ENCODE data around the gene ZNF263.

The ZNF263 gene

GRCh38 chr16:3317315-3317999, 34.2 kb downstream of the ZNF263 start:
- no peak overlapping the region for H3K27ac ChIP-seq (ENCODE audit: extremely low read depth, low read depth, low read length)
- ChIA-PET CTCF (no interaction called here), POLR2A (no interaction called here)
- H3K4me3 ChIP-seq (ENCODE audit: low read depth, low read length) = no peak overlapping the region
- H3K9me3 ChIP-seq (ENCODE audit: control insufficient read depth, insufficient read depth, low read depth, low read length) = no peaks in the 10 kb centered on the region; the same call in none of the 2 replicates
- H3K36me3 ChIP-seq (ENCODE audit: control insufficient read depth in 2 of 2, insufficient read depth in 1 of 2, low read length in 2 of 2) = peaks cover 0 to 62% of the 10 kb centered on the region in 2 experiments; a peak in 2 of 3 replicates
- no peaks in the 10 kb centered on the region for H3K4me1 ChIP-seq (ENCODE audit: control insufficient read depth, insufficient read depth, low read length)
- TF ChIP-seq ZNF274 (IDR thresholded peaks at IDR 0.05; ENCODE audit: low read length) (no peak), ZNF274 (tag by site-specific recombination; IDR thresholded peaks at IDR 0.05; ENCODE audit: borderline replicate concordance) (peak; percentile 58; the same call in 1 of the 2 replicates), TRIM28 (IDR thresholded peaks at IDR 0.05; ENCODE audit: borderline replicate concordance, low read length) (peak; percentile 99), ZNF580 (tag by site-specific recombination; IDR thresholded peaks at IDR 0.05) (peak; percentile 74; the same call in 1 of the 2 replicates), ZNF354C (tag by site-specific recombination; IDR thresholded peaks at IDR 0.05; ENCODE audit: borderline replicate concordance, low read depth) (no peak), ZNF555 (tag by site-specific recombination; conservative IDR thresholded peaks at IDR 0.05) (no peak), ZNF558 (tag by site-specific recombination; IDR thresholded peaks at IDR 0.05) (peak; percentile 50; the same call in 1 of the 2 replicates), ZNF148 (tag by site-specific recombination; IDR thresholded peaks at IDR 0.05; ENCODE audit: borderline replicate concordance) (no peak), ZNF324 (tag by site-specific recombination; IDR thresholded peaks at IDR 0.05) (0 out of 2 replicates have a peak, but pooled peaks have one; percentile 50), GLI4 (tag by site-specific recombination; IDR thresholded peaks at IDR 0.05) (no peak), ZNF518A (tag by site-specific recombination; conservative IDR thresholded peaks at IDR 0.05; ENCODE audit: low read depth) (peak; percentile 71), YY1 (tag by site-specific recombination; IDR thresholded peaks at IDR 0.05) (no peak), ZNF146 (tag by site-specific recombination; IDR thresholded peaks at IDR 0.05) (0 out of 2 replicates have a peak, but pooled peaks have one; percentile 10), ZNF302 (tag by site-specific recombination; IDR thresholded peaks at IDR 0.05; ENCODE audit: low read depth) (no peak), SETDB1 (IDR thresholded peaks at IDR 0.05; ENCODE audit: insufficient read length, low read length) (peak; percentile 100), ZNF280C (tag by site-specific recombination; IDR thresholded peaks at IDR 0.05) (peak; percentile 72; the same call in 1 of the 2 replicates), ZNF645 (tag by site-specific recombination; IDR thresholded peaks at IDR 0.05) (no peak), ZNF2 (tag by site-specific recombination; IDR thresholded peaks at IDR 0.05) (peak; percentile 68; the same call in 1 of the 2 replicates), BCL11A (tag by site-specific recombination; IDR thresholded peaks at IDR 0.05; ENCODE audit: low read depth) (no peak), ZNF366 (tag by site-specific recombination; conservative IDR thresholded peaks at IDR 0.05) (no peak), ZBTB21 (tag by site-specific recombination; IDR thresholded peaks at IDR 0.05) (no peak), WT1 (tag by site-specific recombination; IDR thresholded peaks at IDR 0.05) (no peak), ZNF549 (tag by site-specific recombination; IDR thresholded peaks at IDR 0.05) (peak; percentile 21; the same call in 1 of the 2 replicates), ZNF510 (tag by site-specific recombination; IDR thresholded peaks at IDR 0.05; ENCODE audit: insufficient replicate concordance) (peak; percentile 18), ZNF423 (tag by site-specific recombination; IDR thresholded peaks at IDR 0.05) (no peak), ZNF529 (tag by site-specific recombination; IDR thresholded peaks at IDR 0.05; ENCODE audit: insufficient replicate concordance) (peak; percentile 78), ZNF394 (tag by site-specific recombination; IDR thresholded peaks at IDR 0.05; ENCODE audit: borderline replicate concordance) (no peak)

Data from HEK293 (cell line).